Mesenchymal stem cell (in vitro differentiated cells and primary cell): Measurements from ENCODE around the gene KRTAP12-3.

Source experiments
- DNase-seq: peaks from one replicate; pipeline ENCODE4 v3.0.0-alpha.2; 2013
- H2AFZ ChIP-seq: one replicate; pipeline ENCODE4 v1.6.1; 2013; ENCODE audit warnings: low read depth, mild to moderate bottlenecking, control low read depth, inconsistent platforms, low read length, moderate library complexity
- H2AK5ac ChIP-seq: 2 replicates; pipeline ENCODE4 v1.6.1; 2013; ENCODE audit warnings: low read length, moderate library complexity, mild to moderate bottlenecking, inconsistent platforms; ENCODE audit not compliant: severe bottlenecking
- H2BK120ac ChIP-seq: one replicate; pipeline ENCODE4 v1.6.1; 2013; ENCODE audit warnings: low read depth, mild to moderate bottlenecking, inconsistent platforms, low read length, moderate library complexity
- H2BK12ac ChIP-seq, 2 experiments: one replicate each; pipeline ENCODE4 v1.6.1; 2013; ENCODE audit warnings: inconsistent platforms in 2 of 2, low read length in 2 of 2, mild to moderate bottlenecking in 2 of 2, moderate library complexity in 2 of 2, control low read depth in 1 of 2
- H2BK15ac ChIP-seq: one replicate; pipeline ENCODE4 v1.6.1; 2013; ENCODE audit warnings: mild to moderate bottlenecking, low read depth, inconsistent platforms; ENCODE audit not compliant: poor library complexity, severe bottlenecking
- H2BK5ac ChIP-seq: 2 replicates; pipeline ENCODE4 v1.6.1; 2013; ENCODE audit warnings: low read depth, mild to moderate bottlenecking, low read length, control low read depth, inconsistent platforms; ENCODE audit not compliant: poor library complexity, severe bottlenecking
- H3K14ac ChIP-seq, 2 experiments: one replicate each; pipeline ENCODE4 v1.6.1; 2013; ENCODE audit warnings: inconsistent platforms in 2 of 2, low read length in 2 of 2, control low read depth in 1 of 2, mild to moderate bottlenecking in 1 of 2, moderate library complexity in 1 of 2
- H3K18ac ChIP-seq, 2 experiments: one replicate each; pipeline ENCODE4 v1.6.1; 2013; ENCODE audit warnings: inconsistent platforms in 2 of 2, low read length in 2 of 2, control low read depth in 1 of 2, low read depth in 1 of 2, mild to moderate bottlenecking in 1 of 2
- H3K23ac ChIP-seq, 2 experiments: one replicate each; pipeline ENCODE4 v1.6.1; 2013; ENCODE audit warnings: inconsistent platforms in 2 of 2, low read length in 2 of 2, mild to moderate bottlenecking in 2 of 2, moderate library complexity in 2 of 2, control low read depth in 1 of 2
- H3K27ac ChIP-seq: 2 replicates; pipeline ENCODE4 v1.5.1; 2013; ENCODE audit warnings: mild to moderate bottlenecking, moderate library complexity, low read length, control low read depth, inconsistent platforms; ENCODE audit not compliant: poor library complexity, severe bottlenecking
- H3K27me3 ChIP-seq, 2 experiments: 2 replicates each; pipeline versions ENCODE4 v1.6.1 to v1.7.0; 2013; ENCODE audit warnings: low read length in 2 of 2, mild to moderate bottlenecking in 2 of 2, moderate library complexity in 2 of 2, control low read depth in 1 of 2, inconsistent platforms in 1 of 2; ENCODE audit not compliant: control insufficient read depth in 1 of 2, insufficient read depth in 1 of 2
- H3K36me3 ChIP-seq, 2 experiments: 2 replicates each; pipeline versions ENCODE4 v1.6.1 to v1.7.0; 2013; ENCODE audit warnings: low read length in 2 of 2, control low read depth in 1 of 2, inconsistent platforms in 1 of 2, low read depth in 1 of 2, mild to moderate bottlenecking in 1 of 2; ENCODE audit not compliant: insufficient read depth in 2 of 2, control insufficient read depth in 1 of 2
- H3K4ac ChIP-seq, 2 experiments: one replicate each; pipeline ENCODE4 v1.6.1; 2013; ENCODE audit warnings: inconsistent platforms in 2 of 2, low read length in 2 of 2, mild to moderate bottlenecking in 2 of 2, moderate library complexity in 2 of 2, control low read depth in 1 of 2, low read depth in 1 of 2
- H3K4me1 ChIP-seq: 2 replicates; pipeline ENCODE4 v1.6.1; 2013; ENCODE audit warnings: low read depth, low read length, control low read depth; ENCODE audit not compliant: control insufficient read depth, insufficient read depth
- H3K4me2 ChIP-seq: 2 replicates; pipeline ENCODE4 v1.6.1; 2013; ENCODE audit warnings: low read length, mild to moderate bottlenecking, inconsistent platforms; ENCODE audit not compliant: poor library complexity, severe bottlenecking
- H3K4me3 ChIP-seq, 2 experiments: 2 replicates each; pipeline versions ENCODE4 v1.5.1 to v1.7.0; 2013; ENCODE audit warnings: low read length in 2 of 2, mild to moderate bottlenecking in 2 of 2, control low read depth in 1 of 2, low read depth in 1 of 2; ENCODE audit not compliant: insufficient read depth in 1 of 2
- H3K79me1 ChIP-seq: replicated peaks from 2 replicates; pipeline ENCODE4 v1.6.1; 2013; ENCODE audit warnings: mild to moderate bottlenecking, control low read depth, low read length, inconsistent platforms; ENCODE audit not compliant: poor library complexity, severe bottlenecking
- H3K9ac ChIP-seq: 2 replicates; pipeline ENCODE4 v1.7.0; 2013; ENCODE audit warnings: mild to moderate bottlenecking, low read length, moderate library complexity
- H3K9me3 ChIP-seq: 2 replicates; pipeline ENCODE4 v1.7.0; 2013; ENCODE audit warnings: mild to moderate bottlenecking, low read length; ENCODE audit not compliant: control insufficient read depth
- H4K8ac ChIP-seq: one replicate; pipeline ENCODE4 v1.6.1; 2013; ENCODE audit warnings: inconsistent platforms, mild to moderate bottlenecking, low read length, moderate library complexity
- H4K91ac ChIP-seq: one replicate; pipeline ENCODE4 v1.6.1; 2013; ENCODE audit warnings: mild to moderate bottlenecking, low read length, inconsistent platforms
- WGBS: methylation state at CpG from one replicate; pipeline ENCODE4 v1.1.7; 2013; ENCODE audit warnings: mixed read lengths; 5-methylcytosine and 5-hydroxymethylcytosine counted together

KRTAP12-3 gene

DNA sequence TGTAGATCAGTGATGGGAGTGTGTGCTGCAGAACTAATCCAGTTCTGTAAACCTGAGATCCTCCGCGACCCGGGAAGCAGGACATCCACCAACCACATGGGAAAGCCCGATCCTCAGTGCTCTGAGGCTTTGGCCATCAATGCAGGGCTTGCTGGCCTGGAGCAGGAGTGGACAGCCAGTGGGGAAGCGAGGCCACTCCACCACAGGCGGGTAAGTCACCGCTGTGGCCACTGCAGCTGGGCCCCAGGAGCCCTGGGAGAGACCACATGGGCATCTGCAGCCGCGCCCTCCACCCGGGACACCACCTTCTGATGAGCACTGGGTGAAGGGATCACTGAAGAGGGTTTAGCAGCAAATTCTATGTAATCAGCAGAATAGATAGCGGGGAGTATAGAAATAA lies 23.4 kb downstream of the KRTAP12-3 start:
- Histone ChIP-seq H3K4me2 (no peak overlapping the region), H3K36me3 (no peaks in the 10 kb centered on the region), H2BK120ac (no peak overlapping the region), H3K27ac (no peak overlapping the region), H2BK12ac (no peak overlapping the region), H3K14ac (no peak overlapping the region), H2BK15ac (no peak overlapping the region), H4K8ac (no peak overlapping the region), H2BK5ac (no peak overlapping the region), H3K27me3 (peaks cover 28 to 29% of the 10 kb centered on the region in 2 experiments), H3K9me3 (no peaks in the 10 kb centered on the region), H2AK5ac (no peak overlapping the region), H3K4me3 (no peak overlapping the region), H3K4ac (no peak overlapping the region), H2AFZ (no peak overlapping the region), H3K23ac (no peak overlapping the region), H3K9ac (no peak overlapping the region), H4K91ac (no peak overlapping the region), H3K18ac (no peak overlapping the region), H3K79me1 (no peaks in the 10 kb centered on the region), H3K4me1 (no peaks in the 10 kb centered on the region)
- WGBS = 74% methylated on average over 11 of the region's 11 CpGs
- DNase-seq = no peak

GRCh38 chr21:44681861-44682579 lies 24.3 kb downstream of the KRTAP12-3 start, which contains the start of gene KRTAP12-1:
KRTAP12-1 (minus strand) TSS chr21:44682163; CDS start chr21:44682123, 40 bp downstream.
- Histone ChIP-seq H2BK5ac (no peak within 1 kb of the TSS), H3K27me3 (peaks cover 28 to 32% of the 10 kb centered on the region in 2 experiments), H3K9me3 (no peaks in the 10 kb centered on the region), H2AFZ (no peak within 1 kb of the TSS), H3K36me3 (no peaks in the 10 kb centered on the region), H3K27ac (no peak within 1 kb of the TSS), H4K8ac (no peak within 1 kb of the TSS), H3K18ac (no peak within 1 kb of the TSS), H3K14ac (no peak within 1 kb of the TSS), H3K4ac (no peak within 1 kb of the TSS), H3K9ac (no peak within 1 kb of the TSS), H3K4me3 (no peak within 1 kb of the TSS), H3K4me1 (no peaks in the 10 kb centered on the region), H3K4me2 (no peak within 1 kb of the TSS), H4K91ac (peak within 1 kb of the TSS; percentile 56), H3K23ac (no peak within 1 kb of the TSS), H2BK120ac (no peak within 1 kb of the TSS), H2BK15ac (no peak within 1 kb of the TSS), H2BK12ac (no peak within 1 kb of the TSS), H2AK5ac (no peak within 1 kb of the TSS), H3K79me1 (no peaks in the 10 kb centered on the region)
- no peak for DNase-seq
- WGBS = 87% methylated on average over 23 of the region's 23 CpGs

GRCh38 chr21:44682580-44683151 lies 24.9 kb downstream of the KRTAP12-3 start:
- no peak overlapping the region for H3K23ac ChIP-seq
- peaks cover 30 to 37% of the 10 kb centered on the region in 2 experiments for H3K27me3 ChIP-seq
- no peaks in the 10 kb centered on the region for H3K4me1 ChIP-seq
- no peak overlapping the region for H2BK5ac ChIP-seq
- no peak overlapping the region for H4K8ac ChIP-seq
- H3K79me1 ChIP-seq = no peaks in the 10 kb centered on the region
- H3K4me3 ChIP-seq = no peak overlapping the region
- no peak overlapping the region for H3K14ac ChIP-seq
- no peak for DNase-seq
- H3K4me2 ChIP-seq = no peak overlapping the region
- no peak overlapping the region for H2AK5ac ChIP-seq
- WGBS = 76% methylated on average over 15 of the region's 15 CpGs
- no peak overlapping the region for H3K18ac ChIP-seq
- H2BK12ac ChIP-seq = no peak overlapping the region
- no peak overlapping the region for H3K9ac ChIP-seq
- H3K36me3 ChIP-seq = no peaks in the 10 kb centered on the region
- no peak overlapping the region for H3K27ac ChIP-seq
- H2BK15ac ChIP-seq = no peak overlapping the region
- H2AFZ ChIP-seq = no peak overlapping the region
- no peaks in the 10 kb centered on the region for H3K9me3 ChIP-seq
- no peak overlapping the region for H4K91ac ChIP-seq
- H3K4ac ChIP-seq = no peak overlapping the region
- no peak overlapping the region for H2BK120ac ChIP-seq

DNA sequence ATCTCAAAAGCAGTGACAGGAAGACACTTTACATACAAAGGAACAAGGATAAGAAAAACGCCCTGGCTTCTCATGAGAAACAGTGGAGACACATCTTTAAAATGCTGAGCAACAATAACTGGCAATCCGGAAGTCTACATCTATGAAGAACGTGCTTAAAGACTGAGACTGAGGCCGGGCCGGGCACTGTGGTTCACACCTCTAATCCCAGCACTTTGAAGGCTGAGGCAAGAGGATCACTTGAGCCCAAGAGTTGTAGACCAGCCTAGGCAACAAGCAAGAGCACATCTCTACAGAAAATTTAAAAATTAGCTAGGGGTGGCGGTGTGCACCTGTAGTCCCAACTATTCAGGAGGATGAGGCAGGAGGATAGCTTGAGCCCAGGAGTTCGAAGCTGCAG lies 26.3 kb downstream of the KRTAP12-3 start:
- no peak overlapping the region for H3K14ac ChIP-seq
- no peak overlapping the region for H2AK5ac ChIP-seq
- no peaks in the 10 kb centered on the region for H3K4me1 ChIP-seq
- H3K23ac ChIP-seq = no peak overlapping the region
- no peak overlapping the region for H3K4me3 ChIP-seq
- no peak for DNase-seq
- H3K27me3 ChIP-seq = peaks cover 37 to 43% of the 10 kb centered on the region in 2 experiments
- H4K8ac ChIP-seq = no peak overlapping the region
- no peak overlapping the region for H2BK15ac ChIP-seq
- no peak overlapping the region for H4K91ac ChIP-seq
- no peaks in the 10 kb centered on the region for H3K79me1 ChIP-seq
- no peak overlapping the region for H3K4ac ChIP-seq
- no peak overlapping the region for H2AFZ ChIP-seq
- H2BK120ac ChIP-seq = no peak overlapping the region
- H3K9me3 ChIP-seq = no peaks in the 10 kb centered on the region
- WGBS = 60% methylated on average over 7 of the region's 7 CpGs
- no peak overlapping the region for H3K27ac ChIP-seq
- no peak overlapping the region for H2BK5ac ChIP-seq
- no peaks in the 10 kb centered on the region for H3K36me3 ChIP-seq
- no peak overlapping the region for H3K9ac ChIP-seq
- H2BK12ac ChIP-seq = no peak overlapping the region
- no peak overlapping the region for H3K4me2 ChIP-seq
- no peak overlapping the region for H3K18ac ChIP-seq
